PC-3 (cell line): ENCODE results near the gene DNER.

Experiments used
- CTCF ChIP-seq: fragments of 300-600 bp; sonication (generic); conservative IDR thresholded peaks from 2 replicates; pipeline ENCODE4 v1.5.1; 2017; ENCODE audit warnings: antibody characterized with exemption, low read depth, mild to moderate bottlenecking, low read length
- EZH2 ChIP-seq: fragments of 300-600 bp; sonication (generic); IDR thresholded peaks from one replicate; pipeline ENCODE4 v1.6.1; 2017; ENCODE audit warnings: antibody characterized with exemption, mild to moderate bottlenecking, low read length; ENCODE audit not compliant: unreplicated experiment
- EZH2phosphoT487 ChIP-seq: fragments of 300-600 bp; sonication (generic); IDR thresholded peaks from 2 replicates; pipeline ENCODE4 v1.6.1; 2018; ENCODE audit warnings: mild to moderate bottlenecking, antibody characterized with exemption, low read length, borderline replicate concordance

- TF ChIP-seq CTCF (no peak), EZH2phosphoT487 (no peak), EZH2 (no peak)
These were observed 305.4 kb downstream of the DNER start for GRCh38 chr2:229408962-229409361.
